ENCODE measurements around the gene OBP2A.

GRCh38 chr9:135513351-135513846, 32.5 kb upstream of the OBP2A start:
- no peak for TF ChIP-seq POLR2AphosphoS5 (IDR thresholded peaks at IDR 0.05; ENCODE audit: insufficient read depth, low read depth, low read length)
- TF ChIP-seq, protein P1, sequence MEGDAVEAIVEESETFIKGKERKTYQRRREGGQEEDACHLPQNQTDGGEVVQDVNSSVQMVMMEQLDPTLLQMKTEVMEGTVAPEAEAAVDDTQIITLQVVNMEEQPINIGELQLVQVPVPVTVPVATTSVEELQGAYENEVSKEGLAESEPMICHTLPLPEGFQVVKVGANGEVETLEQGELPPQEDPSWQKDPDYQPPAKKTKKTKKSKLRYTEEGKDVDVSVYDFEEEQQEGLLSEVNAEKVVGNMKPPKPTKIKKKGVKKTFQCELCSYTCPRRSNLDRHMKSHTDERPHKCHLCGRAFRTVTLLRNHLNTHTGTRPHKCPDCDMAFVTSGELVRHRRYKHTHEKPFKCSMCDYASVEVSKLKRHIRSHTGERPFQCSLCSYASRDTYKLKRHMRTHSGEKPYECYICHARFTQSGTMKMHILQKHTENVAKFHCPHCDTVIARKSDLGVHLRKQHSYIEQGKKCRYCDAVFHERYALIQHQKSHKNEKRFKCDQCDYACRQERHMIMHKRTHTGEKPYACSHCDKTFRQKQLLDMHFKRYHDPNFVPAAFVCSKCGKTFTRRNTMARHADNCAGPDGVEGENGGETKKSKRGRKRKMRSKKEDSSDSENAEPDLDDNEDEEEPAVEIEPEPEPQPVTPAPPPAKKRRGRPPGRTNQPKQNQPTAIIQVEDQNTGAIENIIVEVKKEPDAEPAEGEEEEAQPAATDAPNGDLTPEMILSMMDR (IDR thresholded peaks at IDR 0.05; ENCODE audit: extremely low read depth in 1 of 2, insufficient read depth in 1 of 2, low read depth in 1 of 2, low read length in 2 of 2) = no peak
